Sigmoid colon (tissue), 7 donors: ENCODE measurements around the gene GOLGA8A. TPM values are rescaled to one million over a fixed set of nuclear protein-coding genes. Genes with fewer than 3 reads are reported as not detected.
"Not testable (repeated sequence)": the region's sequence is repeated elsewhere in the genome, so short reads cannot be mapped to it uniquely, and the experiment has no call there.

Source experiments
- DNase-seq: peaks from one replicate; pipeline ENCODE4 v3.0.0-alpha.2; 2019
- H3K27ac ChIP-seq, 4 donors: fragments of 200-600 bp; sonication (generic); one replicate each; pipeline ENCODE4 v1.5.1; 2016 to 2019; ENCODE audit warnings: mild to moderate bottlenecking in 1 of 4
- H3K27me3 ChIP-seq, 3 donors: fragments of 200-600 bp; sonication (generic); one replicate each; pipeline ENCODE4 v1.5.1; 2019; ENCODE audit warnings: mild to moderate bottlenecking in 1 of 3
- H3K36me3 ChIP-seq, 4 donors: fragments of 200-600 bp; sonication (generic); one replicate each; pipeline ENCODE4 v1.5.1; 2016 to 2019
- H3K4me1 ChIP-seq, 4 donors: fragments of 200-600 bp; sonication (generic); one replicate each; pipeline ENCODE4 v1.5.1; 2017 to 2019
- H3K4me3 ChIP-seq, 4 donors: fragments of 200-600 bp; sonication (generic); one replicate each; pipeline ENCODE4 v1.5.1; 2017 to 2019; ENCODE audit warnings: mild to moderate bottlenecking in 2 of 4, moderate library complexity in 1 of 4
- H3K9me3 ChIP-seq, 4 donors: fragments of 200-600 bp in 3 of 4; sonication (generic) in 3 of 4; one replicate each; pipeline versions ENCODE4 v1.5.1 to v1.6.1; 2013 to 2019
- WGBS, 2 donors: extraction: QIAGEN DNeasy Blood & Tissue Kit; methylation state at CpG; one replicate each; pipeline ENCODE4 v1.1.7; 2013; 5-methylcytosine and 5-hydroxymethylcytosine counted together
- intact Hi-C: fragments of 100-400 bp; cut with DNase I; formaldehyde crosslinking; loops from one replicate; pipeline ENCODE4 v1.15.1; 2023
- polyA plus RNA-seq, 3 donors: library from polyadenylated mRNA; stranded (reverse); fragments of 200-250 nt; gene quantifications; one replicate each; pipeline ENCODE4 v1.2.3, GENCODE V29; 2013
- total RNA-seq, 4 donors: library from RNA; depleted of rRNA; stranded (reverse); fragments of >200 nt; gene quantifications; one replicate each; pipeline ENCODE4 v1.1.0, GENCODE V29; 2016
- donor health status: healthy with polysubstance abuse.
- donor health status: Bipolar disorder and iron deficiency.
- donor health status: healthy.

The GOLGA8A gene
- total and polyA plus RNA-seq, 7 donors = 0.60 to 52.3 (median 22.5) TPM

DNA sequence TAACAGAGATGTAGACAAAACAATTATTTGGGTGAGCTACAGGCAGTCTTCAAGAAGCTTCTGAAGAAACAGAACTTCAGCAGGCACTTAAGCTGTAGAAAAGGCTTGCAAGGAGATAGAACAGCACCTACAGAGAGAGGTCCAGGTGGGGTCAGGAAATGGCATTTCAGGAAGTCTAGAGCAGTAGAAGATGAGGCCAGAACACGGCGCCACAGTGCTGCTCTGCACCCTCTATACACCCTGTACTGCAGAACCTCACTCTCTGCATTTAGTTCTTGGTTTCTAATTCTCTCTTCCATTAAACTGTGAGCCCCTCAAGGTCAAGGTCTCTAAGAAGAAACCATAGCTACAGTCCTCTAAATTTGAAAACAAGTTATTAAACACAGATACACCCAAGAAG, 44.6 kb downstream of the GOLGA8A start:
- H3K4me1 ChIP-seq, H3K9me3 ChIP-seq, H3K36me3 ChIP-seq, H3K27ac ChIP-seq, intact Hi-C loops, DNase-seq, H3K27me3 ChIP-seq, H3K4me3 ChIP-seq: not testable (repeated sequence)
- WGBS, 2 donors = 60% methylated on average over 1 of the region's 2 CpGs; no CpG with 5 or more reads in 1 of the 2 donors

DNA sequence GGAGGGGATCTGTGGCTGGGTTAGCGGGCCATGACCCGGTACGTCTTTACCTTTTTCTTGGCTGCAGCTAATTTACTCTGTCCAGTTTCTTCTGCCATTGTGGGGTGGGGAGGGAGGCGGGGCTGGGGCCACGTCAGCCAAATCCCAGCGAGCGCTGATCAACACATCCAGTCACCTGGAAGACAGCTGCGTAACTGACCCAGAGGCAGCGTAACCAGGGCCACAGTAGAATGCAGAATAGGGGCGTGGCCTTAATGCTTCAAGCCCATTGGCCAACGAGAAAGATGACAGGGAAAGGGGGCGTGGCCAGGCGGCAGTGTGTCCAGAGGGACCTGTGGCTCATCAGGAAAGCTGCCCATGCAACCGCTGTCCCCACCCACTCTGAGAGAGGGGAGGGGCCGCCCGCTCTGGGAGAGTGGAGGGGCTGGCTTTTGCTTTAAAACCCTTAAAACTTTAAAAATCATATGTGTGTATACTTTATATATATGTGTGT, 48.0 kb downstream of the GOLGA8A start:
- no CpG with 5 or more reads among the region's 16 CpGs for WGBS, 2 donors
- H3K9me3 ChIP-seq, DNase-seq, intact Hi-C loops, H3K36me3 ChIP-seq, H3K27me3 ChIP-seq, H3K4me1 ChIP-seq, H3K4me3 ChIP-seq, H3K27ac ChIP-seq: not testable (repeated sequence)

Other genes with a start within 250 kb of the GOLGA8A start
- gene KATNBL1, start 227.7 kb downstream of the GOLGA8A start, total RNA-seq = 10 to 100 TPM; 39.5 to 88.9 (median 68.2) TPM
- gene KATNBL1, start 227.7 kb downstream of the GOLGA8A start, polyA plus RNA-seq = 10 to 100 TPM; 15.7 to 36.5 (median 16.2) TPM
- 100 to 1,000 TPM; 109 to 245 (median 183) TPM for gene EMC4, start 212.8 kb downstream of the GOLGA8A start, total RNA-seq
- 100 to 1,000 TPM in 1 of 3 donors, 10 to 100 TPM in 2; 65.2 to 107 (median 69.1) TPM for gene EMC4, start 212.8 kb downstream of the GOLGA8A start, polyA plus RNA-seq
- 10 to 100 TPM; 14.3 to 22.7 (median 20.0) TPM for gene SLC12A6, start 100.0 kb downstream of the GOLGA8A start, total RNA-seq
- gene SLC12A6, start 100.0 kb downstream of the GOLGA8A start, polyA plus RNA-seq = 10 to 100 TPM in 1 of 3 donors, 1 to 10 TPM in 2; 1.4 to 10.1 (median 2.4) TPM
- 100 to 1,000 TPM in 3 of 4 donors, 10 to 100 TPM in 1; 67.6 to 160 (median 118) TPM for gene NOP10, start 94.7 kb downstream of the GOLGA8A start, total RNA-seq
- gene NOP10, start 94.7 kb downstream of the GOLGA8A start, polyA plus RNA-seq = 100 to 1,000 TPM; 245 to 532 (median 425) TPM
- not detected for gene NUTM1, start 94.5 kb downstream of the GOLGA8A start, total RNA-seq
- gene NUTM1, start 94.5 kb downstream of the GOLGA8A start, polyA plus RNA-seq = under 1 TPM in 1 of 3 donors, not detected in 2; 0.01 TPM
- 10 to 100 TPM in 3 of 4 donors, 1 to 10 TPM in 1; 9.6 to 25.2 (median 15.6) TPM for gene LPCAT4, start 70.6 kb downstream of the GOLGA8A start, total RNA-seq
- 100 to 1,000 TPM in 1 of 3 donors, 10 to 100 TPM in 2; 24.5 to 122 (median 26.4) TPM for gene LPCAT4, start 70.6 kb downstream of the GOLGA8A start, polyA plus RNA-seq
- gene GOLGA8B, start 145.8 kb upstream of the GOLGA8A start, total RNA-seq = 100 to 1,000 TPM in 1 of 4 donors, 10 to 100 TPM in 3; 57.6 to 102 (median 82.2) TPM
- gene GOLGA8B, start 145.8 kb upstream of the GOLGA8A start, polyA plus RNA-seq = 10 to 100 TPM in 1 of 3 donors, 1 to 10 TPM in 2; 1.2 to 15.5 (median 1.6) TPM